Measurements from ENCODE around the gene COPS3. TPM values are rescaled to one million over a fixed set of nuclear protein-coding genes. Genes with fewer than 3 reads are reported as not detected.

The COPS3 gene
- total RNA-seq, 1 experiment from 2014 or later = 157 TPM

GRCh38 chr17:17322516-17323510, 41.8 kb upstream of the COPS3 start:
- CTCF ChIA-PET = no interaction called here
- no peak for TF ChIP-seq CTCF (conservative IDR thresholded peaks at IDR 0.05; ENCODE audit: low read depth, low read length)
- TF ChIP-seq EZH2 (IDR thresholded peaks at IDR 0.05; ENCODE audit: borderline replicate concordance, low read depth, low read length, poor library complexity, severe bottlenecking) = no peak
- POLR2A ChIA-PET (ENCODE audit: low non-redundant PET) = no interaction called here
- DNase-seq (ENCODE audit: low spot score) = no peak
- Histone ChIP-seq H3K36me3 (ENCODE audit: insufficient read depth, low read length, poor library complexity, severe bottlenecking) (no peaks in the 10 kb centered on the region), H3K4me3 (ENCODE audit: low read depth, low read length, poor library complexity, severe bottlenecking) (no peak overlapping the region), H3K27ac (ENCODE audit: low read depth, low read length, poor library complexity, severe bottlenecking) (no peak overlapping the region), H3K9me3 (ENCODE audit: low read depth, low read length, poor library complexity, severe bottlenecking) (no peaks in the 10 kb centered on the region), H3K4me1 (ENCODE audit: insufficient read depth, low read length, poor library complexity, severe bottlenecking) (no peaks in the 10 kb centered on the region), H3K27me3 (replicated peaks; ENCODE audit: insufficient read depth, low read depth, low read length, poor library complexity) (no peaks in the 10 kb centered on the region)
- intact Hi-C loops (cut with micrococcal nuclease; ENCODE audit: unreplicated experiment) = no loop called here
- no TSS peak for BruUV-seq (replicated peaks)

- Histone ChIP-seq H3K4me3 (ENCODE audit: low read depth, low read length, poor library complexity, severe bottlenecking) (no peak overlapping the region), H3K4me1 (ENCODE audit: insufficient read depth, low read length, poor library complexity, severe bottlenecking) (no peaks in the 10 kb centered on the region), H3K27ac (ENCODE audit: low read depth, low read length, poor library complexity, severe bottlenecking) (no peak overlapping the region), H3K36me3 (ENCODE audit: insufficient read depth, low read length, poor library complexity, severe bottlenecking) (no peaks in the 10 kb centered on the region), H3K27me3 (replicated peaks; ENCODE audit: insufficient read depth, low read depth, low read length, poor library complexity) (no peaks in the 10 kb centered on the region), H3K9me3 (ENCODE audit: low read depth, low read length, poor library complexity, severe bottlenecking) (no peaks in the 10 kb centered on the region)
- intact Hi-C loops (cut with micrococcal nuclease; ENCODE audit: unreplicated experiment) = no loop called here
- ChIA-PET POLR2A (ENCODE audit: low non-redundant PET) (no interaction called here), CTCF (no interaction called here)
- no peak for DNase-seq (ENCODE audit: low spot score)
- TF ChIP-seq EZH2 (IDR thresholded peaks at IDR 0.05; ENCODE audit: borderline replicate concordance, low read depth, low read length, poor library complexity, severe bottlenecking) = no peak
- TF ChIP-seq CTCF (conservative IDR thresholded peaks at IDR 0.05; ENCODE audit: low read depth, low read length) = no peak
- BruUV-seq (replicated peaks) = no TSS peak
These were observed 40.4 kb upstream of the COPS3 start for GRCh38 chr17:17321356-17322025.

GRCh38 chr17:17320911-17321220, 39.8 kb upstream of the COPS3 start:
- H3K4me1 ChIP-seq (ENCODE audit: insufficient read depth, low read length, poor library complexity, severe bottlenecking) = no peaks in the 10 kb centered on the region
- no peak overlapping the region for H3K4me3 ChIP-seq (ENCODE audit: low read depth, low read length, poor library complexity, severe bottlenecking)
- no peak overlapping the region for H3K27ac ChIP-seq (ENCODE audit: low read depth, low read length, poor library complexity, severe bottlenecking)
- no TSS peak for BruUV-seq (replicated peaks)
- H3K36me3 ChIP-seq (ENCODE audit: insufficient read depth, low read length, poor library complexity, severe bottlenecking) = no peaks in the 10 kb centered on the region
- CTCF ChIA-PET = no interaction called here
- POLR2A ChIA-PET (ENCODE audit: low non-redundant PET) = no interaction called here
- no peak for TF ChIP-seq CTCF (conservative IDR thresholded peaks at IDR 0.05; ENCODE audit: low read depth, low read length)
- TF ChIP-seq EZH2 (IDR thresholded peaks at IDR 0.05; ENCODE audit: borderline replicate concordance, low read depth, low read length, poor library complexity, severe bottlenecking) = no peak
- no peak for DNase-seq (ENCODE audit: low spot score)
- intact Hi-C loops (cut with micrococcal nuclease; ENCODE audit: unreplicated experiment) = no loop called here
- no peaks in the 10 kb centered on the region for H3K9me3 ChIP-seq (ENCODE audit: low read depth, low read length, poor library complexity, severe bottlenecking)
- H3K27me3 ChIP-seq (replicated peaks; ENCODE audit: insufficient read depth, low read depth, low read length, poor library complexity) = no peaks in the 10 kb centered on the region
